ENCODE measurements around the gene ADGRL2. TPM values are rescaled to one million over a fixed set of nuclear protein-coding genes. Genes with fewer than 3 reads are reported as not detected.

ADGRL2 gene
- total RNA-seq, 4 donors from 2014 or later, result 72.4 to 89.7 (median 78.8) TPM

DNA sequence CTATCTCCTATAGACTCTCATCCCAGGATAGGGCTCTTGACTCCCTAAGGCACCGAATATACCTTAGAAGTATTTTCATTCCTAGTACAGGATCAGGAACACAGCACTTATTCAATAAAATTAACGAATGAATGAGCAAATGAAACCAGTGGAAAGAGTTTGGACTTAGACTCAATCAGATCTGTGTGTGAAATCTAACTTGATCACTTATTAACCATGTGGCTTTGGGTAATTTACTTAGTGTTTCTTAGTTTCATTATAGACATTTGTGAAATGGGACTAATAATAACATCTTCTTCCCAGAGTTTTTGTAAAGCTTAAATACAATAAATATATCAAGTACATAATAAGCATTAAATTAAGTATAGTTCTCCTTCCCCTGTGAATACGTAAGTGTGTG lies 230.1 kb downstream of the ADGRL2 start:
- no peak for TF ChIP-seq POLR2AphosphoS5 (IDR thresholded peaks at IDR 0.05)
- TF ChIP-seq, protein P1, sequence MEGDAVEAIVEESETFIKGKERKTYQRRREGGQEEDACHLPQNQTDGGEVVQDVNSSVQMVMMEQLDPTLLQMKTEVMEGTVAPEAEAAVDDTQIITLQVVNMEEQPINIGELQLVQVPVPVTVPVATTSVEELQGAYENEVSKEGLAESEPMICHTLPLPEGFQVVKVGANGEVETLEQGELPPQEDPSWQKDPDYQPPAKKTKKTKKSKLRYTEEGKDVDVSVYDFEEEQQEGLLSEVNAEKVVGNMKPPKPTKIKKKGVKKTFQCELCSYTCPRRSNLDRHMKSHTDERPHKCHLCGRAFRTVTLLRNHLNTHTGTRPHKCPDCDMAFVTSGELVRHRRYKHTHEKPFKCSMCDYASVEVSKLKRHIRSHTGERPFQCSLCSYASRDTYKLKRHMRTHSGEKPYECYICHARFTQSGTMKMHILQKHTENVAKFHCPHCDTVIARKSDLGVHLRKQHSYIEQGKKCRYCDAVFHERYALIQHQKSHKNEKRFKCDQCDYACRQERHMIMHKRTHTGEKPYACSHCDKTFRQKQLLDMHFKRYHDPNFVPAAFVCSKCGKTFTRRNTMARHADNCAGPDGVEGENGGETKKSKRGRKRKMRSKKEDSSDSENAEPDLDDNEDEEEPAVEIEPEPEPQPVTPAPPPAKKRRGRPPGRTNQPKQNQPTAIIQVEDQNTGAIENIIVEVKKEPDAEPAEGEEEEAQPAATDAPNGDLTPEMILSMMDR (IDR thresholded peaks at IDR 0.05), result no peak
- no peak for TF ChIP-seq POLR2A (IDR thresholded peaks at IDR 0.05; ENCODE audit: low read depth)
- TF ChIP-seq EP300 (IDR thresholded peaks at IDR 0.05), result no peak
- no peaks in the 10 kb centered on the region for H3K36me3 ChIP-seq
- no peak overlapping the region for H3K4me3 ChIP-seq
- H3K9me3 ChIP-seq, result no peaks in the 10 kb centered on the region
- H3K27me3 ChIP-seq, result no peaks in the 10 kb centered on the region
- 95% methylated on average over 3 of the region's 3 CpGs for WGBS
- no peak for DNase-seq (ENCODE audit: extremely low spot score)
- H3K27ac ChIP-seq (replicated peaks in 1 of 4), result no peak overlapping the region
- intact Hi-C loops (cut with DNase I), result no loop called here
- H3K4me1 ChIP-seq, result no peaks in the 10 kb centered on the region

- H3K27ac ChIP-seq (replicated peaks in 1 of 4), result no peak overlapping the region
- H3K27me3 ChIP-seq, result no peaks in the 10 kb centered on the region
- WGBS, result 89% methylated on average over 2 of the region's 2 CpGs
- TF ChIP-seq POLR2AphosphoS5 (IDR thresholded peaks at IDR 0.05) (no peak), POLR2A (IDR thresholded peaks at IDR 0.05; ENCODE audit: low read depth) (no peak), EP300 (IDR thresholded peaks at IDR 0.05) (no peak)
- TF ChIP-seq, protein P1 (IDR thresholded peaks at IDR 0.05), result no peak
- DNase-seq (ENCODE audit: extremely low spot score), result no peak
- no peaks in the 10 kb centered on the region for H3K4me1 ChIP-seq
- no peak overlapping the region for H3K4me3 ChIP-seq
- intact Hi-C loops (cut with DNase I), result no loop called here
- H3K36me3 ChIP-seq, result no peaks in the 10 kb centered on the region
- H3K9me3 ChIP-seq, result no peaks in the 10 kb centered on the region
Measured at GRCh38 chr1:82032068-82032467, 231.3 kb downstream of the ADGRL2 start.

DNA sequence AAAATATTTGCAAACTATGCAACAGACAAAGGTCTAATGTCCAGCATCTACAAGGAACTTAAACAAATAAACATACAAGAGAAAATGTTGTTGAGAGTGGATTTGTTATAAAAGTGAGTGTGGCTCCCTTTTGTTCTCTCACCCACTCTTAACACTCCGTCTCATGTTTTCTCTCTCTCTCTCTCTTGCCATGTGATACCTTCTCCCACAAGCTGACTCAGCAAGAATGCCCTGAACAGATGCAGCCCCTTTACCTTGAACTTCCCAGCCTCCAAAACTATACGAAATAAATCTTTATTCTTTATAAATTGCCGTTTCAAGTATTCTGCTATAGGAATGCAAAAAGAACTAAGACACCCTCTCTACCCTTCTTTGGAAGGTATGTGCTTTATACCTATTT lies 234.1 kb downstream of the ADGRL2 start:
- no peak for DNase-seq (ENCODE audit: extremely low spot score)
- Histone ChIP-seq H3K27ac (replicated peaks in 1 of 4) (no peak overlapping the region), H3K4me3 (no peak overlapping the region), H3K9me3 (no peaks in the 10 kb centered on the region), H3K36me3 (no peaks in the 10 kb centered on the region), H3K27me3 (no peaks in the 10 kb centered on the region), H3K4me1 (no peaks in the 10 kb centered on the region)
- WGBS, result 83% methylated on average over 3 of the region's 3 CpGs
- TF ChIP-seq POLR2AphosphoS5 (IDR thresholded peaks at IDR 0.05) (no peak), POLR2A (IDR thresholded peaks at IDR 0.05; ENCODE audit: low read depth) (no peak), EP300 (IDR thresholded peaks at IDR 0.05) (no peak)
- TF ChIP-seq, protein P1 (IDR thresholded peaks at IDR 0.05), result no peak
- intact Hi-C loops (cut with DNase I), result no loop called here

Data from esophagus muscularis mucosa (tissue), 4 donors.